Right hindlimb (tissue), 1 donor: Measurements from ENCODE around the gene STEEP1.

Source experiments
- DNase-seq: peaks from one replicate; pipeline ENCODE4 v3.0.0-alpha.2; 2018

Gene STEEP1

GRCh38 chrX:119565107-119565663, at the start of gene STEEP1:
STEEP1 (minus strand) TSS chrX:119565409; CDS start chrX:119565355, 54 bp downstream.
- DNase-seq = peak; percentile 92

GRCh38 chrX:119614776-119615175, 49.6 kb upstream of the STEEP1 start:
- no peak for DNase-seq

DNA sequence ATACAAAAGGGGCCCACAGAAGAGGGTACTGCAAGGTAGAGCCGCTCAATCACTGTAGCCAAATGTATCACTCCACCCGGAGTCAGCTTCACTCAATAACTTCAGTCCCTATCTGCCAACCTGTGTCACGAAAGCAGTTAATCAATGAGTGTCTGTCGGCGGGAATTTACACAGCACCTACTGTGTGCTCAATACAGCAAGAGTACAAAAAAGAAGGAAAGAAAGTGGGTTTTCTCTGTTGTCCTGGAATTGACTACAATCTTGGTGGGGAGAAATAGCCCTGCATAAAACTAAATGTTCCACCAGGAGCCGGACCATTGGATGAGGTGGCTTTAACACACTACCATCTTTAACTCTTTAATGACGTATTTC, 41.8 kb upstream of the STEEP1 start:
- DNase-seq = no peak

- DNase-seq = peak; percentile 93
These were observed 41.2 kb upstream of the STEEP1 start, which contains the start of gene NKRF for GRCh38 chrX:119606280-119607017. NKRF (minus strand) TSS chrX:119606424.

DNA sequence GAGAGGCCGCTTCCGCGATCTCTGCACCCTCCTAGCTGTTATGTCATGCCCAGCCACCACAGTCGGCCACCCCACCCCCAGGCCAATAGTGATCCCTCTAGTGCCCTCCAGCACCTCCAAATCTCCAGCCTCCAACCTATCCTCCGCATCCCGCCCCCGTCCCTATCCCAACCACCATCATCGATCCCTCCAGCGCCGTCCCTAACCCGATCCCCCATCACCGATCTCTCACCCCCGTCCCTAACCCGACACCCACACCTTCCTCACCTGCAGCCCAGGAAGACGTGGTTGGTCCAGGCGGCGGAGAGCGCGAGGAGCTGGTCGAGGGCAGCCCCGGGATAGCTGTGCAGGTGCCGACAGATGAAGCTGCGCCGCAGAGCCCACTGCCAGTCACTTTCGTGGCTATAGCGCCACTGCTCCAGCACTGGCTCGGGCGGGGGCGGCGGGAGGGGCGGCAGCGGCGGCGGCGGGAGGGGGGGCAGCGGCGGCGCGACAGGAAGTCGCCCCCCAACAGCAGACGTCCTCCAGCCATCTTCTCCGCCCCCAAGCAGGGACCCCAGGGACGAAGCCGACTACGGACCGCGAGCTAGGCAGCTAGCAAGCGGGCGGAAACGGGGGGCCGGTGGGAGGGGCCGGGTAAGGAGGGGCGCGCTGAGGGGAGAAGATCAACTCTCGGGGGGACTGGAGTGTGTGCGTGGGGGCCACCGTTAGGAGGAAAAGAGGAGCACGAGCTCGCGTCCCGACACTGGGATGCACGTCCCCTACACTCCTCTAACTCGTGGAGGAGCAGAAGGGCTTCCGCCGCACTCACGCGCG, 40.5 kb upstream of the STEEP1 start:
- peak; percentile 70 for DNase-seq

DNA sequence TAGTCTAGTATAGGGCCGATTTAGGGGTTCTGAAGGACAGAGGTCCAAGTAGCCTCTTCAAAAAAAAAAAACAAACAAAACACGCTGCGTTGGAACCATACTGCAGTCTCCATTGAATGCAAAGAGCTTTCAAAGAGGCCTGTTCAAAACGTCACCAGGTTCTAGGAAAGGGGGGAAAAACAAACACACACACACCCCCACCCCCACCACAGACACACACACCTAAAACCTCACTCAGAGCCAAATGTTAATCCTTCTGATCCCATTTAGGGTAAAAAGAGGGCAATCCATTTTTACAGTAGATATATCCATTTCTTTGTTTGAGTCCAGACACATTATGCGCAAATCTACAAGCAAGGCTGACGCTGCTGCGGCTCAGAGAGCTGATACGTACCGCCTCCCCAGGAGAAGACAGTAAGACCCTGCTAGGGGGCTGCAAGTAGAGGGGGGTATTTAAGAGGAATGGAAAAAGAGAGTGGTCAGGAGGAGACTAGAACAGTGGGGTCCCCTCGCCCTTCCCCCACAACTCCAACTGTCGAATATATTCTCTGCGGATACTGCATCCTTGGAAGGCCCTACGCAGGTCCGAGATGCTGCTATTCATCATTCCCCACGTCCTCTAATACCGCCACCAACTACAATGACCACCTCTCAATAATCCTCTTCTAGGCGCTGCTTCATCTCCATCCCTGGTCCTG, 39.7 kb upstream of the STEEP1 start:
- DNase-seq = no peak

DNA sequence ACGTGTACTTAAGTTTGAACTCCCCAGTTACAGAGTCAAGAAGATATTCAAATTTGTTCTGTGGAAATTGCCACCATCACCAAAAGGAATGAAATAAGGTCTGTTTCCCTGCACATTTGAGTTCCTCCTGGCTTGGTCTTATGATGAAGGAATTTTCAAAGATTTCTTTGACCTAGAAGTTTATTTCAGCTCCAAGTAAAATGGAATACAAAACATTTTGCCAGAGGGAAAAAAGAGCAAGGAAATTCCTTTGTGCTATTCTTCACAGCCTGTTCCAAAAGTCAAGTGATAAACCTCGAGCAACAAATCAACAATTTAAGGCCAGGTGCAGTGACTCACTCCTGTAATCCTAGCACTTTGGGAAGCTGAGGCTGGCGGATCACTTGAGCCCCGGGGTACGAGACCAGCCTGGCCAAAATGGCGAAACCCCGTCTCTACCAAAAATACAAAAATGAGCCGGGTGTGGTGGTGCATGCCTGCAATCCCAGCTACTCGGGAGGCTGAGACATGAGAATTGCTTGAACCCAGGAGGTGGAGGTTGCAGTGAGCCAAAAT, 37.6 kb upstream of the STEEP1 start:
- DNase-seq = no peak

DNA sequence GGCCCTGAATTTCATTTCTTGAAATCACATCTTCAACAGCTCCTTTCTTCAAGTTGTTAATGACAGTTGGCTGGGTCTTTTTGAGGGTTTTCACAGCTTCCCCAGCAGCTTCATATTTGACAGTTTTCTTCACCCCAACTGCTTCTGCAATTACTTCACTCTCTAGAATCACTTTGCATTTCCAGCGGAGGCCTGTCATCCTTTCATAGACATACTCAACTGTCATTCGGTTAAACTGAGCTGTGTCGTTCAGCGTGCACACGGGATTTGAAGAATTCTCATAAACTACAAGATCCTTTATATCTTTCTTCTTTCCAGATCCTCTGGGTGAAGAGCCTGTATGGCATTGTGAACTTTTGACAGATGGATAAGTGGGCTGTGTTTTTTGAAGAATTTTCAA, 24.6 kb upstream of the STEEP1 start:
- no peak for DNase-seq

GRCh38 chrX:119583431-119584059, 18.3 kb upstream of the STEEP1 start:
- no peak for DNase-seq

DNA sequence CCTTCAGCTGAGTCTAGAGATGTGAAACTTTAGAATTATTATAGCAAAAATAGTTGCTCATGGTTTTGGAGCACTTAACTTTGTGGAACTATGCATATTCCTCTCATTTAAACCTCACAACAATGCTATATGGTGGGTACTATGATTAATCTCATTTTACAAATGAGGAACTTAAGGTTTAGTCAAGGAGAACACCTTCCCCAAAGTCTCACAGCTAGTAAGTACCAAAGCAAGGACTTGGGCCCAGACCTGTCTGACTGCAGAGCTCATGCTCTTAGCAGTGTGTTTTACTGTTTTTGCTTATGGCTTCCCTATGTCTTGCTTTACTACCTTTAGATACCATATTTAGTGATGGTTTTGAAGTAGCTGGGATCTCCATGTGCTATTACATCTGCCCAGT, 14.2 kb upstream of the STEEP1 start:
- DNase-seq = no peak

DNA sequence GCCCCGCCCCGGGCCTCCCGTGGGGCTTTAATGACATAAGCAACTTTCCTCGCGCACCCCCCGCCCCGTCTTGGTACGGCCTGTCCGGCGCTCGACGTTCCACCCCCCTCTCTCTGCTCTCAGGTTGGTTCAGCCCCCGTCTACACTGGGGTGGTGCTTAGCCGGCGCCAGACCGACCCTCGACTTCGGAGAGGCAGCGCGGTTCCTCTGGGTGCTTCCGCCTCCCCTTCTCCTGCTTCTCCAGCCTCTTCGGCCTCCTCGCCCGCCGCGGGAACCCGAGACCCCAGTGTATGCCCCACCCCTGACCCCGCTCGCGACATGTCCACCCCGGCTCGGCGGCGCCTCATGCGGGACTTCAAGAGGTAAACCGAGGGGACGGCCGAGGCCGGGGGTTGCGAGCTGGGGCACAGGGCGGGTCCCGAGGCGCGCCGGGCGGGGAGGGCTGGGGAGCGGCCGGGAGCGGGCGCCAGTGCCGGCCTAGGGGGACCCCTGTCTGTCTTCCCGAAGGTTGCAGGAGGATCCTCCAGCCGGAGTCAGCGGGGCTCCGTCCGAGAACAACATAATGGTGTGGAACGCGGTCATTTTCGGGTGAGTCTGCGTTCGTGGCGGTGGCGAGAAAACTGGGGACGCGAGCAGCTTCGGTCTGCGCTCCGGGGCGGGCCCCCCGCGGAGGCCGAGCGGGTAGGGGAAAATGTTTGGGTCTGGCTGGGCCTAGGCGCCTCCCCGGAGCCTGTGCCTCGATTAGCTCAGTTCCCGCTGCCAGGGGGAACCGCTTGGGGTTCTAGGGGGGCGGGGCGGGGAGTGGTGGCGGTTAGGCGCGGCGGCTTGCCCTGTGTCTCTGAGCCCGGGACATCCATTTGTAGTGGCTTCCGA, 9.4 kb upstream of the STEEP1 start, which contains the start of gene UBE2A:
UBE2A (plus strand) TSS at position 170 of the 873 bp plus-strand sequence; CDS start at position 319, 149 bp downstream.
- peak; percentile 93 for DNase-seq

GRCh38 chrX:119573840-119574393, 8.7 kb upstream of the STEEP1 start:
- DNase-seq = peak; percentile 51

GRCh38 chrX:119573222-119573621, 8.0 kb upstream of the STEEP1 start:
- DNase-seq = no peak

- DNase-seq = no peak
These were observed 5.2 kb upstream of the STEEP1 start for GRCh38 chrX:119570351-119570835.

DNA sequence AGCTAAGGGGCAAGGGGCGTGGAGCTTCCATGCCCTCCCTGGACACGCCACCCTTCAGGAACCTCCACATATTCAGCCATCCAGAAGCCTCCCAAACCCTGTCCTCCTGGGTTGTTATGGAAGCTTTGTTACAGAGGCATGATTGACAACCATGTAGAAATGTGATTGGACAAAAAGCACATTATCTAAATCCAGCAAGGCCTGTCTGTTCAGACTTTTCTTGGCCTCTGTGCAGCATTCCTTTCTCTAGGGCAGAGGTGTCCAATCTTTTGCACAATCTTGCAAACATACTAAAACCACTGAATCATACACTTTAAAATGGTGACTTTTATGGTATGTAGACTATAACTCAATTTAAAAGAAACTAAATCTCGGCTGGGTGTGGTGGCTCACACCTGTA, 12.7 kb downstream of the STEEP1 start:
- DNase-seq = no peak

DNA sequence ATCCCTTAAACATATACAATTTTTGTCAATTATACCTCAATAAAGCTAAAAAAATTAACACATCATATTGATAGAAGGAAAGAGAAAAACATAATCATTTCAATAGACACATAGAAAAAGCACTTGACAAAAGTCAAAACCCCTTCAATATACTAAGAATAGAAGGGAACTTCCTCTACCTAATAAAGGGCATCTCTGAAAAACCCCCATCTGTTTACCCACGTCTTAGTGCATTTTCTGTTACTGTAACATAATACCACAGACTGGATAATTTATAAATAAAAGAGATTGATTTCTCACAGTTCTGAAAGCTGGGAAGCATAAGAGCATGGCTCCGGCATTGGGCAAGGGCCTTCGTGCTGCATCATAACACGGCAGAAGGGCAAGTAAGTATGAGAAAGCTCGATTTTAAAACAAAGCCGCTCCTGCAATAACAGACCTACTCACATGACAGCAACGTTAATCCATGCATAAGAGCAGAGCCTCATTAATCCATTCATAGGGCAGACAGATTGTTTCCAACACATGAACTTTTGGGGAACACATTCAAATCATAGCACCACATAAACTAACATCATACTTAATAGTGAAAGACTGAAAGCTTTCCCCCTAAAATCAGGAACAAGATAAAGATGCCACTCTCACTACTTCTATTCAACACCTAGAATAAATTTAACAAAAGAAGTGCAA, 15.7 kb downstream of the STEEP1 start:
- DNase-seq = no peak

- DNase-seq = no peak
These were observed 24.0 kb downstream of the STEEP1 start for GRCh38 chrX:119541188-119541587.

GRCh38 chrX:119539872-119540271, 25.3 kb downstream of the STEEP1 start:
- DNase-seq = no peak

DNA sequence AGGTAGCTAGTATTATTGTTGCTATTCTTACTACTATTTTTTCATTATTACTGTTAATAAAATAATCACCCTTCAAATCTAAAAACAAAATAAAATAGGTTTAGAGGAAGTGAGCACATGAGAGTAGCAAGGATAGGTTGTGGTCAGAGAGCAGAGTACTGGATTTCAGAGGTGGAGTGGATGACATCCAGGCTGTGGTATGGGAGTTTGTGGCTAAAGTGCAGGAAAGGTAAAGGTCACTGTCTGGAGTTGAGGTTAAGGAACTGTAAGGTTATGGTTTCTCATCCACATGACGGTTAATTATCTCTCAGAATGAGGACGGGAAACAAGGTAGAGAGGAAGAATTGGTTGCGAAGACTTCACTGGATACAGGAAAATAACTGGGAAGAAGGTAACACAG, 27.7 kb downstream of the STEEP1 start:
- DNase-seq = no peak
